ENCODE data around the gene MYLK3. TPM values are rescaled to one million over a fixed set of nuclear protein-coding genes. Genes with fewer than 3 reads are reported as not detected.
A peak's percentile ranks its signal among the peaks of the same experiment; 100 is the strongest.

Gene MYLK3
- total and polyA plus RNA-seq, 2 of the 4 experiments (the other 2 are of a cell fraction) = under 0.01 to 0.03 TPM

- TF ChIP-seq SMC3 (IDR thresholded peaks at IDR 0.05; ENCODE audit: low read depth, low read length) (no peak), FOS (IDR thresholded peaks at IDR 0.05; ENCODE audit: low read depth, low read length) (no peak), RAD21 (IDR thresholded peaks at IDR 0.05; ENCODE audit: low read length) (no peak), RCOR1 (IDR thresholded peaks at IDR 0.05; ENCODE audit: insufficient replicate concordance, low read length) (no peak), USF2 (IDR thresholded peaks at IDR 0.05; ENCODE audit: low read depth, low read length) (no peak), NFE2L2 (IDR thresholded peaks at IDR 0.05; ENCODE audit: low read depth, low read length) (no peak), CTCF (conservative IDR thresholded peaks at IDR 0.05; ENCODE audit: low read depth, low read length) (no peak), CEBPB (IDR thresholded peaks at IDR 0.05; ENCODE audit: low read depth, low read length) (no peak), BHLHE40 (IDR thresholded peaks at IDR 0.05; ENCODE audit: low read depth, low read length) (no peak), CHD1 (IDR thresholded peaks at IDR 0.05; ENCODE audit: low read depth, low read length) (no peak), MAFK (IDR thresholded peaks at IDR 0.05; ENCODE audit: low read depth, low read length) (no peak), MAZ (IDR thresholded peaks at IDR 0.05; ENCODE audit: borderline replicate concordance, low read depth, low read length) (no peak)
- H2BK5ac ChIP-seq (ENCODE audit: low read depth, low read length, poor library complexity, severe bottlenecking) = no peak overlapping the region
- no peak overlapping the region for H2BK15ac ChIP-seq (ENCODE audit: low read depth, low read length)
- no peaks in the 10 kb centered on the region for H3K27me3 ChIP-seq (ENCODE audit: control insufficient read depth, insufficient read depth, low read length)
- no peak overlapping the region for H2AK9ac ChIP-seq (replicated peaks; ENCODE audit: low read depth, low read length, poor library complexity)
- CTCF ChIA-PET = no interaction called here
- in situ Hi-C loops (cut with MboI; ENCODE audit: low sequenced_read_pairs) (no loop called here), dilution Hi-C loops (cut with HindIII; ENCODE audit: low sequenced_read_pairs, unreplicated experiment) (no loop called here), intact Hi-C loops (cut with micrococcal nuclease) (no loop called here)
- POLR2A ChIA-PET (ENCODE audit: unreplicated experiment) = no interaction called here
- no peak for DNase-seq
- no peaks in the 10 kb centered on the region for H3K79me1 ChIP-seq (ENCODE audit: low read depth in 1 of 2, low read length in 2 of 2)
- no TSS peak for BruUV-seq (replicated peaks)
- H3K36me3 ChIP-seq (ENCODE audit: control insufficient read depth, insufficient read depth, low read length) = no peaks in the 10 kb centered on the region
- no peak overlapping the region for H2BK120ac ChIP-seq (ENCODE audit: low read depth, low read length)
- H3K18ac ChIP-seq (ENCODE audit: low read depth, low read length) = no peak overlapping the region
- H4K91ac ChIP-seq (ENCODE audit: insufficient read depth, low read depth, low read length) = no peak overlapping the region
- no peak overlapping the region for H3K23ac ChIP-seq (ENCODE audit: low read depth, low read length)
- no peak overlapping the region for H4K5ac ChIP-seq (ENCODE audit: low read depth, low read length)
- no peaks in the 10 kb centered on the region; the same call in 1 of the 2 replicates for H4K20me1 ChIP-seq (ENCODE audit: insufficient read depth, low read length)
- H3K9me3 ChIP-seq (ENCODE audit: control insufficient read depth, insufficient read depth, low read length) = no peaks in the 10 kb centered on the region
- no peak overlapping the region for H2AK5ac ChIP-seq (ENCODE audit: low read depth, low read length)
- WGBS, 2 experiments (ENCODE audit: extremely low coverage in 2 of 2, insufficient read length in 1 of 2) = 67% methylated on average over 7 of the region's 17 CpGs; no CpG with 5 or more reads in 1 of the 2 experiments
- peaks cover 2% of the 10 kb centered on the region; the same call in 1 of the 2 replicates for H3K4me1 ChIP-seq (ENCODE audit: control insufficient read depth, insufficient read depth, low read length)
- H3K27ac ChIP-seq (ENCODE audit: insufficient read depth, low read length) = no peak overlapping the region
- no peak overlapping the region for H4K8ac ChIP-seq (ENCODE audit: low read depth in 2 of 2, low read length in 2 of 2)
- H2AFZ ChIP-seq (replicated peaks; ENCODE audit: low read length, poor library complexity) = no peak overlapping the region
- H3K56ac ChIP-seq (ENCODE audit: extremely low read depth, insufficient read depth, low read length) = no peak overlapping the region
- no peak overlapping the region for H3K4me3 ChIP-seq (ENCODE audit: insufficient read depth, low read depth, low read length)
- H3K14ac ChIP-seq (replicated peaks; ENCODE audit: low read depth, low read length) = no peak overlapping the region
- no peak overlapping the region for H3K9ac ChIP-seq (ENCODE audit: low read depth, low read length)
- H3K4ac ChIP-seq (ENCODE audit: low read depth, low read length) = no peak overlapping the region
- H2BK20ac ChIP-seq (ENCODE audit: low read depth, low read length) = no peak overlapping the region
- no peak overlapping the region for H3K4me2 ChIP-seq (ENCODE audit: low read depth, low read length)
- no peaks in the 10 kb centered on the region; the same call in 1 of the 2 replicates for H3K9me1 ChIP-seq (ENCODE audit: insufficient read depth, low read length)
- peak; percentile 67 for ATAC-seq (ENCODE audit: low read depth)
Observed at GRCh38 chr16:46730801-46731690, 17.1 kb downstream of the MYLK3 start.
